Ramos (cell line): ENCODE results near the gene PPP1R16B.
"Not testable (repeated sequence)": the region's sequence is repeated elsewhere in the genome, so short reads cannot be mapped to it uniquely, and the experiment has no call there.

Source experiments
- in situ Hi-C: fragments of 300-500 bp; cut with MboI; formaldehyde crosslinking; loops from one replicate; pipeline ENCODE4 v1.14.3; 2022; ENCODE audit warnings: low sequenced_read_pairs; ENCODE audit not compliant: unreplicated experiment

The PPP1R16B gene

DNA sequence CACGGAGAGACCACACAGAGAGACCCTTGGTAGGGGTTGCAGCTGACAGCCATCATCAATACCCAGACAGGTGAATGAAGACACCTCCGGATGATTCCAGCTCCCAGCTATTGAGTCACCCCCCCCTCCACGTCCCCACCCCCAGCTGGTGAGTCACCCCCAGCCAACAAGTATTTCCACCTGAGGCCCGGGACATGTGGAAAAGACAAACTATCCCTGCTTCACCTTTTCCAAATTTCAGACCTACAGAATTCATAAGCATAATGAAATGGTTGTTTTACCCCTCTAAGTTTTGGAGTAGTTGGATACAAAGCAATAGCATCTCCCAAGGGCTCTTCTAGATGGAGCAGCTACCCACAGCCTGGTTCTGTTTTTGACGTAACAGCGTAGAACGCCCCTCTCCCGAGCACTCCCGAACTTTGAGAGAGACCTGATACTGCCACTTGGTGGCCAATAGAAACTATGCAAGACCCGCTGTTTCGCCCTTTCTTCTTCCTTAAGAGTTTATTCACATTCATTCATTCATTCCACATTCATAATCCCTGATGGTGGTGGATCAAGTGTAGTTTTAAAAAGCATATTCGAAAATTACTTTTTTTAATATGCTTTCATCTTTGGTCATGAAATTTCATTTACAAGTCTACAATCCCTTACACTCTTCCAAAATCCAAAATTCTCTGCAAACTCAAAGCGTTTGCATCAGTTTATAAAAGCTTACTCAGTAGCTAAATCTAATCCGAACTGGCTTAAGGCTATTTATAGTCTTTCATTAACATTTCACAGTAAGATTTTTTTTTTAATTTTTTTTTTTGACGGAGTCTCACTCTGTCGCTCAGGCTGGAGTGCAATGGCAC, 15.1 kb upstream of the PPP1R16B start:
- in situ Hi-C loops: no loop called here

DNA sequence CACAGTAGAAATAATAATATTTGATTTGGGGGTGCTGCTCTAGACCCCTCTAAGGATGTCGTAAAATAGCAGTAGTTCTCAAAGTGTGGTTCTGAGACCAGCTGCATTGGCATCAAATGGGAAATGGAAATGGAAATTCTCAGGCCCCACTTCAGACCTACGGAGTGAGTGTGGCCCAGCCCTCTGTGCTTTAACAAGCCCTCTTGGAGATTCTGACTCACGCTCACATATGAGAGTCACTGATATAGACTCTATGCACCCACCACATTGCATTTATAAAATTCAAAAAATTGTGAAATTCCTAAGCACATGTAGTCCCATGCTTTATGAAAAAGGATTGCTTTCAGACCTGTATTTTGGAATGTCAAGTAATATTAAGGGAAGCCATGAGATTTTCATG, 14.2 kb upstream of the PPP1R16B start:
- in situ Hi-C loops: no loop called here

DNA sequence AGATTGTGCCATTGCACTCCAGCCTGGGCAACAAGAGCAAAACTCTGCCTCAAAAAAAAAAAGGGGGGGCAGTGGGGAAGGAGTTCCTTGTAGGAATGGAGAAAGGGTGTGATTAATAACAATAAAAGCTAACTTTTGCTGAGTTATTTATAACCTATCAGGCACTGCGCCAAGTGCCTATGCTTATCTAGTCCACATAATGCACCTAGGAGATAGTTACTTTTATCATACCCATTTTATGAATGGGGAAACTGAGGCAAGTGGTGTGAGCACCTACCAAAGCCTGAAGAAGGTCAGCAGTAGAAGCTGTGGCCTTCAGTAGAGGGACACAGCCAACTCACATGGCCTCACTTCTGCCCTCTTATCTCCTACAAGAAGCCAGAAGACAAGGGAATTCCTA, 13.6 kb upstream of the PPP1R16B start:
- in situ Hi-C loops: no loop called here

- in situ Hi-C loops: not testable (repeated sequence)
These were observed 11.4 kb upstream of the PPP1R16B start for GRCh38 chr20:38794057-38794456.

DNA sequence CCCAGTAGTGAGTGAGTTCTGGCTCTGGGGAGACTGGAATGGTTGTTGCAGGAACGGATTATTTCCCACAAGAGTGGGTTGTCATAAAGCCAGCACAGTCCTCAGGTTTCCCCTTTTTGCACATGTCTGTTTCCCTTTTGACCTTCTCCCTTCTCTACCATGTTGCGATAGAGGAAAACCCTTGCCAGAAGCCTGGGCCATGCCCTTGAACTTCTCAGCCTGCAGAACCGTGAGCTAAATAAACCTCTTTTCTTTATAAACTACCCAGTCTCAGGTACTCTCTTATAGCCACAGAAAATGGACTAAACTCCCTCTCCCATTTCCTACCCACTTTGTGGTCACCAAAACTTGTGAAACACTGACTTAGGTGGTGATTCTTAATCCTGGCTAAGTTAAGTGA, 7.2 kb upstream of the PPP1R16B start:
- in situ Hi-C loops: no loop called here

DNA sequence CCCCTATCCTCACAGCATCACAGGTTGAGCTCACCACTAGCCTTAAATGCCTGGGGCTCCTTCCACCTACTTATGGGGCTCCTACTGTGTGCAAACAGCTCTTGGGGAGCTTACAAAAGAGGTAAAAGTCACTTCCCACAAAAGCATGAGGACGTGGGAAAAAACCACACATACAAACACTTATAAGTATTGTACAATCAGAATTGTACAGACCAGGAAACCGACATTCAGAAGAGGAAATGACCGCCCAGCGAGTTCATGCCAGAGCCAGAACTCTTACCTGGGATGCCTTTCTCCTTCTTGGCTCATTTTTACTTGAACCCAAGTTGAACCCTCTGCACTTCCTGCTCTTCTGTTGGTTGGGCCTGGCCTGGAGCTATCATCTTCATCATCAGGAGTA, 6.3 kb upstream of the PPP1R16B start:
- in situ Hi-C loops: no loop called here

DNA sequence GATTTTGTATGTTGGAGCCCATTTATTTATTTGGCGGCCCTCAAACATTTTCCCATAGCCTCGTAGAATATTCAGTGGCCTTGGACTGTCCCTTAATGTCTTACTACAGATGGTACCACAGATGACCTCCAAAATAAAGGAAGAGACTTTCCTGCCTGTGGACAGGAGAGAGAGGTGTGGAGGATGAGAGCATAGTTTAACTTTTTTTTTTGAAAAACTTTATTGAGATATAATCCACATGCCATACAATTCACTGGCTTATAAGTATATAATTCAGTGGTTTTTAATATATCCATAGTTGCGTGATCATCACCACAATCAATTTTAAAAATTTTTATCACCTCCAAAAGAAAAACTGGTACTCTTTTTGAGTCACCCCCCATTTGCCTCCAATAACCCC, 4.6 kb upstream of the PPP1R16B start:
- in situ Hi-C loops: no loop called here

DNA sequence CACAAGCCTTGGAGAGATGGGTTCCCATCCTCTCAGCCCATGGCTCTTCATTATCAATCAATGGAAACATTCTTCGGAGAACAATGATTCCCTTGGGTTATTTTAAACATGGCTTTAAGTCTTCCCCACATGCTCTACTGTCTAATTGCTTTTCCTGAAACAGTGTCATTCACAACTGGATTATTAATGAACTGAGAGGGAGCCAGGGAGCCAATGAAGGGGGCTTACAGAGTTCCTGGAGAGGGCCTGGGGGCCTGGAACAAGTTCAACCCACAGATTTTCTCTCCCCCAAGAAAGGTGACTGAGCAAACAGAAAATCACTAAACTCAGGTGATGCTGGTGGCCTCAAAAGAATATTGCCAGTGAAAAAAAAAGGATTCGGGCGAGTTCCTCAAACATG, 1.3 kb upstream of the PPP1R16B start:
- in situ Hi-C loops: no loop called here

- in situ Hi-C loops: no loop called here
These were observed 605 bp upstream of the PPP1R16B start for GRCh38 chr20:38804682-38805501.

GRCh38 chr20:38805958-38806854, 709 bp downstream of the PPP1R16B start:
- in situ Hi-C loops: no loop called here

DNA sequence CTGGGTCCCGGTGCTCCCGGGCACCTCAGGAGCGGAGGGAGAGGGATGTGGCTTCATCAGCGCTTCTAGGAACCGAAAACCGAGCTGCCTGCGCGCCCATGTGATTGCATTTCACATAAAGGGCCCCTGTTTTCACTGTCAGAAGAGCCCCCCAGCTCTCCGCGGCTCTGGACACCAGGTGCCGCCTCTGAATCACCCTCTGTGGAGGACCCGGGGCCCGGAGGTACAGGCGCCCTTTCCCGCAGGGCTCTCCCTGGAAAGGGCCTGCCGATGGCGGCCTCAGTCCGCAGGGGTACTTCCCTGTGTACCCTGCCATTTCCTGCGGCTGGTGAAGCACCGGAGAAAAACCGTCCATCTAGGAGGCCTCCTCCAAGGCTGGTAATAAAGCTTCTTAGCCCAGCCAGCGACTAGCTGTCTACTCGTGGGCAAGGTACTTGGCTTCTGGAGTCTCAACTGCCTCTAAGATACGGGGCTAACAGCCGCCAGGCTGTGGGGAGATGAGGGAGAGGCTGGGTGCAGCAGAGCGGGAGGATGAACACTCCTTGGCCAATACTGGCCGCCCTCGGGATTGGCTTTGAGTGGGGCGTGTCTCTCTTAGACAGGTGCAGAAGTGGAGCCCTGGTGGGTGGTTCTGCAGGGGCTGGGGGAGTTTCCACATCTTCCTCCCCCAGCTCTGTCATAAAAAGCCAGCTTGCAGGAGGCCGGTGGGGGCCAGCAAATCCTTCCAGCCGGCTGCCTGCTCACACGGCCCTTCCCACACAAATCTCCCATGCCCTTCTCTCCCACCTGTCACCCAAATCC, 1.6 kb downstream of the PPP1R16B start:
- in situ Hi-C loops: no loop called here

GRCh38 chr20:38809942-38810341, 4.4 kb downstream of the PPP1R16B start:
- in situ Hi-C loops: no loop called here

DNA sequence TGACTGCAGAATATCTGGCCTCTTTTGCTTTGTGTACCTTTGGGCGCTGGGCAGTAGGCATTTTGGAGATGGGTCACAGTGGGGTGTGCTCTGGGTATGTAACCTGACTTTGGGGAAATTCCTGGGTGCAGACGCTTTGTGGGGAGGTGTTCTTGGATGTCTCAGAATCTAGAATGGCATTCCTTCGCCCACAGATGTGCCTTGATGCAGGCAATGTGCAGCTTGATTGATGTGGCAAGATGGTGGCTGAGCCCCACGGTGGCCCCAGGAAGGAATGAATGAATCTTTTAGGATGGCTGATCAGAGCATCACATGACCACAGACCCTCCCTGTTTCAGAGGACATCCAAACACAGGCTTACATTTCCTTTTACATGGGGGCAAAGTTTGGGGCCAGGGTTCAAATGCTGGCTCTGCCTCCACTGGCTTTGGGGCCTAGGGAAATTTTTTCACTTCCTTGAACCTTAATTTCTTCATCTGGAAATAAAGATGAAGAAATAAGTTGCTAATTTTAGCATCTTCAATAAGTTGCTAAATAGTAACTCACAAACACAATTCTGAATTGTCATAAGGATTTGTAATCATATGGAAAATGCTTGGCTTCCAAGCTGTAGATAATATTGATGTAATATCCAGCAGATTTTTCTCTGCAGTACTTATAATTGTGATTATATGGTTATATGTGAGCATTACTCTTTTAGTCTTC, 5.6 kb downstream of the PPP1R16B start:
- in situ Hi-C loops: no loop called here

DNA sequence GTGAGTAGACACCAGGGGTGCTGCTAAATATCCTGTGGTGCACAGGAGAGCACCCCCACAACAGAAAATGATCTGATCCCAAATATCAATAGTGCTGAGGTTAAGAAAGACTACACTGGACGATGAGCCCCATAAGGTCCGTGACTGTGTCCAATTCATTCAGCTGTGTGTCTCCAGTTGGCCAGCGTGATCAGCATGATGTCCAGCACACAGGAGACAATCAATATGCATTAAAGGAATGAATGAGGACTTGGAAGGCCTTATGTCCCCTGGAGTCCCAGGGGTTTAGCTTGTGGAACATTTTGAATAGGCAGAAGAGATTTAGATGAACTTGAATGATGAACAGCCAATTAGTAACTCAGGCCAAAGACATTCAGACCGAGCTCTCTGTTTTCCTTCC, 6.3 kb downstream of the PPP1R16B start:
- in situ Hi-C loops: no loop called here

- in situ Hi-C loops: no loop called here
These were observed 6.7 kb downstream of the PPP1R16B start for GRCh38 chr20:38812182-38812581.

- in situ Hi-C loops: no loop called here
These were observed 7.4 kb downstream of the PPP1R16B start for GRCh38 chr20:38812709-38813573.

DNA sequence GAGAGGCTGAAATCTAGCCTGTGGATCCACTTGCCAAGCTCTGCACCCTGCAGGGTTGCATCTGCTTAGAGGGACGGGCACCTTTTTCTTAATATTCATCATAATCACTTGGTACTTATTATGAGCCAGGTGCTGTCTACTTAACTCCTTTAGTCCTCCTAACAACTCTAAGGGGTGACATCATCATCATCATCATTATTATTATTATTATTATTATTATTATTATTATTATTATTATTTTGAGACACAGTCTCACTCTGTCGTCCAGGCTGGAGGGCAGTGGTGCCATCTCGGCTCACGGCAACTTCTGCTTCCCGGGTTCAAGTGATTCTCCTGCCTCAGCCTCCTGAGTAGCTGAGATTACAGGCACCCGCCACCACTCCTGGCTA, 8.1 kb downstream of the PPP1R16B start:
- in situ Hi-C loops: not testable (repeated sequence)

DNA sequence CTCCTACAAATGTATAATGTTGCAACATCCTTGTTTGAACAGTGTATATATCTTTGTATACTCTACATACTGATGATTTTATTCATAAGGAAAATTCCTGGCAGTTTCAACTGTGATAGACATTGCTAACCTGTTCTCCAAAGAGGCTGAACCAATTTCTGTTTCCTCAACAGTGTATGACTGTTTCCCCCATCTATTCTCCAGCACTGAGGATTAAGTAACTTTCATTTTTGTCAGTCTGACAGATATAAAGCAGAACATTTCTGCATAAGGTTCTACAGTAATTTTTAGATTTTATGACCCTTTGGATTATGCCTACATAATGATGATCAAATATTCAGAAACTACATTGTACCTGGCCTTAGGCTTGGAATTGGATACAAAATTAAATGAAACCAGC, 9.9 kb downstream of the PPP1R16B start:
- in situ Hi-C loops: no loop called here
